Esophagus muscularis mucosa (tissue), 4 donors: ENCODE data around the gene SUPT3H.

Experiments
- EP300 ChIP-seq: sonication (generic); formaldehyde crosslinking; IDR thresholded peaks from one replicate; pipeline ENCODE4 v1.6.1; 2017; ENCODE audit warnings: antibody characterized with exemption
- POLR2A ChIP-seq: fragments of 450-650 bp; IDR thresholded peaks from one replicate; pipeline ENCODE4 v1.6.1; 2017; ENCODE audit warnings: antibody characterized with exemption, moderate library complexity, mild to moderate bottlenecking, low read depth
- POLR2AphosphoS5 ChIP-seq, 2 donors: sonication (generic); formaldehyde crosslinking; IDR thresholded peaks; one replicate each; pipeline ENCODE4 v1.6.1; 2017; ENCODE audit warnings: antibody characterized with exemption in 2 of 2
- TF ChIP-seq, protein P1 (sequence below), 3 experiments: fragments of 200-600 bp in 2 of 3; fragments of 450-650 bp in 1 of 3; sonication (generic) in 2 of 3; IDR thresholded peaks; one replicate each; pipeline ENCODE4 v1.5.1; 2017 to 2019; ENCODE audit warnings: antibody characterized with exemption in 3 of 3, mild to moderate bottlenecking in 2 of 3, moderate library complexity in 1 of 3

DNA sequence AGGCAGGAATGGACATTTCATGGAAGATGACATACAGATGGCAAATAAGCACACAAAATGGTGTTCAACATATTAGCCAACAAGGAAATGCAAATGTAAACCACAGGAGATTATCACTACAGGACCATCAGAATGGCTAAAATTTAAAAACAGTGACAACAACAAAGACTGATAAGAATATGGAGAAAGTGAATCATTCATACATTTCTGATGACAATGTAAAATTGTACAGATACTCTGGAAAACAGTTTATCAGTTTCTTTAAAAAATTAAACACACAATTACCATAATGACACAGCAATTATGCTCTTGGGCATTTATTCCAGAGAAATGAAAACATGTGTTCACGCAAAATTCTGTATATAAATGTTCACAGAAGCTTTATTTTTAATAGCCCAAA, 155.4 kb downstream of the SUPT3H start:
- TF ChIP-seq POLR2A: no peak
- TF ChIP-seq, protein P1, sequence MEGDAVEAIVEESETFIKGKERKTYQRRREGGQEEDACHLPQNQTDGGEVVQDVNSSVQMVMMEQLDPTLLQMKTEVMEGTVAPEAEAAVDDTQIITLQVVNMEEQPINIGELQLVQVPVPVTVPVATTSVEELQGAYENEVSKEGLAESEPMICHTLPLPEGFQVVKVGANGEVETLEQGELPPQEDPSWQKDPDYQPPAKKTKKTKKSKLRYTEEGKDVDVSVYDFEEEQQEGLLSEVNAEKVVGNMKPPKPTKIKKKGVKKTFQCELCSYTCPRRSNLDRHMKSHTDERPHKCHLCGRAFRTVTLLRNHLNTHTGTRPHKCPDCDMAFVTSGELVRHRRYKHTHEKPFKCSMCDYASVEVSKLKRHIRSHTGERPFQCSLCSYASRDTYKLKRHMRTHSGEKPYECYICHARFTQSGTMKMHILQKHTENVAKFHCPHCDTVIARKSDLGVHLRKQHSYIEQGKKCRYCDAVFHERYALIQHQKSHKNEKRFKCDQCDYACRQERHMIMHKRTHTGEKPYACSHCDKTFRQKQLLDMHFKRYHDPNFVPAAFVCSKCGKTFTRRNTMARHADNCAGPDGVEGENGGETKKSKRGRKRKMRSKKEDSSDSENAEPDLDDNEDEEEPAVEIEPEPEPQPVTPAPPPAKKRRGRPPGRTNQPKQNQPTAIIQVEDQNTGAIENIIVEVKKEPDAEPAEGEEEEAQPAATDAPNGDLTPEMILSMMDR (IDR thresholded peaks at IDR 0.05): no peak
- TF ChIP-seq POLR2AphosphoS5 (IDR thresholded peaks at IDR 0.05): no peak
- no peak for TF ChIP-seq EP300
